Keratinocyte (primary cell): Measurements from ENCODE around the gene TMEM167A. TPM values are rescaled to one million over a fixed set of nuclear protein-coding genes. Genes with fewer than 3 reads are reported as not detected.

Source experiments
- DNase-seq: peaks from one replicate; pipeline ENCODE4 v3.0.0-alpha.2; 2011; ENCODE audit warnings: low read depth, missing footprints, low spot score
- FAIRE-seq: peaks from 2 replicates; lab custom pipeline; 2011; peaks lifted over from hg19 to GRCh38; lab: Jason Lieb, UNC
- H2AFZ ChIP-seq: 2 replicates; pipeline ENCODE4 v1.6.0; 2012; ENCODE audit warnings: low read length, control low read depth, inconsistent platforms; ENCODE audit not compliant: control insufficient read depth
- H3K27ac ChIP-seq: 2 replicates; pipeline ENCODE4 v1.5.1; 2011; ENCODE audit warnings: low read length; ENCODE audit not compliant: control insufficient read depth, insufficient read depth
- H3K27me3 ChIP-seq: 3 replicates; pipeline ENCODE4 v1.6.0; 2011; ENCODE audit warnings: low read length; ENCODE audit not compliant: control insufficient read depth, insufficient read depth; ENCODE audit errors: extremely low read depth
- H3K36me3 ChIP-seq, 2 experiments: 2 replicates in 1 of 2; 3 replicates in 1 of 2; pipeline ENCODE4 v1.5.1; 2011; ENCODE audit warnings: low read length in 2 of 2, mild to moderate bottlenecking in 1 of 2; ENCODE audit not compliant: control insufficient read depth in 2 of 2, insufficient read depth in 2 of 2; ENCODE audit errors: extremely low read depth in 1 of 2
- H3K4me1 ChIP-seq: 3 replicates; pipeline ENCODE4 v1.5.1; 2011; ENCODE audit warnings: low read length; ENCODE audit not compliant: control insufficient read depth, insufficient read depth; ENCODE audit errors: extremely low read depth
- H3K4me2 ChIP-seq: 3 replicates; pipeline ENCODE4 v1.6.0; 2011; ENCODE audit warnings: low read depth, low read length; ENCODE audit not compliant: control insufficient read depth, insufficient read depth; ENCODE audit errors: extremely low read depth
- H3K4me3 ChIP-seq, 3 experiments: fragments of 200-600 bp in 1 of 3; sonication (generic) in 1 of 3; 2 replicates in 2 of 3; 3 replicates in 1 of 3; pipeline ENCODE4 v1.5.1; 2011 to 2016; ENCODE audit warnings: low read length in 3 of 3, mild to moderate bottlenecking in 3 of 3, control low read depth in 2 of 3, inconsistent platforms in 1 of 3, low read depth in 1 of 3, mixed read lengths in 1 of 3, mixed run types in 1 of 3, moderate library complexity in 1 of 3; ENCODE audit not compliant: control insufficient read depth in 2 of 3, insufficient read depth in 2 of 3; ENCODE audit errors: extremely low read depth in 1 of 3
- H3K79me2 ChIP-seq: 2 replicates; pipeline ENCODE4 v1.6.0; 2012; ENCODE audit warnings: low read length; ENCODE audit not compliant: control insufficient read depth, insufficient read depth
- H3K9ac ChIP-seq: 3 replicates; pipeline ENCODE4 v1.6.0; 2011; ENCODE audit warnings: low read length; ENCODE audit not compliant: control insufficient read depth, insufficient read depth; ENCODE audit errors: extremely low read depth
- H3K9me1 ChIP-seq: 3 replicates; pipeline ENCODE4 v1.6.0; 2011; ENCODE audit warnings: low read length; ENCODE audit not compliant: control insufficient read depth, insufficient read depth; ENCODE audit errors: extremely low read depth
- H3K9me3 ChIP-seq: 2 replicates; pipeline ENCODE4 v1.5.1; 2012; ENCODE audit warnings: low read depth, low read length; ENCODE audit not compliant: control insufficient read depth
- H4K20me1 ChIP-seq: 3 replicates; pipeline ENCODE4 v1.6.0; 2011; ENCODE audit warnings: low read length; ENCODE audit not compliant: control insufficient read depth, insufficient read depth; ENCODE audit errors: extremely low read depth
- EZH2 ChIP-seq: IDR thresholded peaks from one replicate; pipeline ENCODE4 v1.6.1; 2012; ENCODE audit warnings: inconsistent platforms, mild to moderate bottlenecking, low read length, moderate library complexity
- dilution Hi-C: fragments of 300-500 bp; cut with MboI; formaldehyde crosslinking; loops from one replicate; pipeline ENCODE4 v1.7.0; 2020; ENCODE audit warnings: low sequenced_read_pairs; ENCODE audit not compliant: extremely low pct_ligation_motif_present
- polyA plus RNA-seq, 5 experiments: library from polyadenylated mRNA; depleted of rRNA in 3 of 5; stranded (reverse) in 3 of 5; stranded (forward) in 1 of 5; unstranded in 1 of 5; fragments of >200 nt; gene quantifications; 1 replicate in 1 of 5; 2 replicates in 3 of 5; 3 replicates in 1 of 5; pipeline versions ENCODE4 v1.2.1 to v1.2.3, GENCODE V29; 2011 to 2012; ENCODE audit warnings: missing spikeins in 2 of 5, low read depth in 1 of 5, low replicate concordance in 1 of 5
- TF ChIP-seq, protein P1 (sequence below), 3 experiments: IDR thresholded peaks in 1 of 3; conservative IDR thresholded peaks in 1 of 3; optimal IDR thresholded peaks in 1 of 3; 2 replicates in 2 of 3; 3 replicates in 1 of 3; pipeline versions ENCODE3 to v1.5.1; 2011; ENCODE audit warnings: low read length in 3 of 3, mild to moderate bottlenecking in 3 of 3, moderate library complexity in 2 of 3, control low read depth in 1 of 3, inconsistent platforms in 1 of 3; ENCODE audit not compliant: insufficient read depth in 2 of 3; ENCODE audit errors: extremely low read depth in 1 of 3

Gene TMEM167A
- polyA plus RNA-seq, 1 donor (not counting 4 experiments of a cell fraction or from before 2014, with no cell fraction given), result 97.6 TPM

DNA sequence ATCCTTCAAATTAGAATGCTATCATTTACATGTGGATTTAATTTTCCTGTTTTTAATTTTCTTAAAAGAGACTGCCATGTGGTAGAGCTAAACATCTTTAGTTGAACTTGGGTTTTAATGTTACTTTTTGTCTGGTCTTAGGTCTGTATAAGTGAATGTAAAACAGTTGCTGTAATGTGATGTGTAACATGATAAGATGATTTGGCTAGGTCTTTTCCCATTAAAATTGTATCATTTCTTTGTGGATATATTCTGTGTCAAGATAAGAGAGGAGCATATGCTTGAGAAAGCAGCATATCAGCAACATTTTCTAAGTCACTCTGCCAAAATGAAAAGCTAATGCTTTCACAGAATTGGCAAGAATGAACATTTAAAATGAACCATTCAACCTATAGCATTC lies 18.5 kb downstream of the TMEM167A start:
- no peaks in the 10 kb centered on the region for H4K20me1 ChIP-seq
- DNase-seq, result no peak
- dilution Hi-C loops, result no loop called here
- H3K27me3 ChIP-seq, result no peaks in the 10 kb centered on the region
- no peak for FAIRE-seq
- H3K4me1 ChIP-seq, result no peaks in the 10 kb centered on the region
- no peak overlapping the region for H3K27ac ChIP-seq
- H3K9me1 ChIP-seq, result no peaks in the 10 kb centered on the region
- TF ChIP-seq EZH2, result no peak
- TF ChIP-seq, protein P1, sequence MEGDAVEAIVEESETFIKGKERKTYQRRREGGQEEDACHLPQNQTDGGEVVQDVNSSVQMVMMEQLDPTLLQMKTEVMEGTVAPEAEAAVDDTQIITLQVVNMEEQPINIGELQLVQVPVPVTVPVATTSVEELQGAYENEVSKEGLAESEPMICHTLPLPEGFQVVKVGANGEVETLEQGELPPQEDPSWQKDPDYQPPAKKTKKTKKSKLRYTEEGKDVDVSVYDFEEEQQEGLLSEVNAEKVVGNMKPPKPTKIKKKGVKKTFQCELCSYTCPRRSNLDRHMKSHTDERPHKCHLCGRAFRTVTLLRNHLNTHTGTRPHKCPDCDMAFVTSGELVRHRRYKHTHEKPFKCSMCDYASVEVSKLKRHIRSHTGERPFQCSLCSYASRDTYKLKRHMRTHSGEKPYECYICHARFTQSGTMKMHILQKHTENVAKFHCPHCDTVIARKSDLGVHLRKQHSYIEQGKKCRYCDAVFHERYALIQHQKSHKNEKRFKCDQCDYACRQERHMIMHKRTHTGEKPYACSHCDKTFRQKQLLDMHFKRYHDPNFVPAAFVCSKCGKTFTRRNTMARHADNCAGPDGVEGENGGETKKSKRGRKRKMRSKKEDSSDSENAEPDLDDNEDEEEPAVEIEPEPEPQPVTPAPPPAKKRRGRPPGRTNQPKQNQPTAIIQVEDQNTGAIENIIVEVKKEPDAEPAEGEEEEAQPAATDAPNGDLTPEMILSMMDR (optimal IDR thresholded peaks at IDR 0.05 in 1 of 3, IDR thresholded peaks at IDR 0.05 in 1 of 3, conservative IDR thresholded peaks at IDR 0.05 in 1 of 3; ENCODE audit: extremely low read depth in 1 of 3, insufficient read depth in 2 of 3, low read length in 3 of 3), result no peak
- no peak overlapping the region for H3K9ac ChIP-seq
- peaks cover 7% of the 10 kb centered on the region for H3K79me2 ChIP-seq
- no peak overlapping the region for H3K4me3 ChIP-seq
- H3K4me2 ChIP-seq, result no peak overlapping the region
- H2AFZ ChIP-seq, result no peak overlapping the region
- no peaks in the 10 kb centered on the region for H3K36me3 ChIP-seq
- H3K9me3 ChIP-seq, result no peaks in the 10 kb centered on the region

DNA sequence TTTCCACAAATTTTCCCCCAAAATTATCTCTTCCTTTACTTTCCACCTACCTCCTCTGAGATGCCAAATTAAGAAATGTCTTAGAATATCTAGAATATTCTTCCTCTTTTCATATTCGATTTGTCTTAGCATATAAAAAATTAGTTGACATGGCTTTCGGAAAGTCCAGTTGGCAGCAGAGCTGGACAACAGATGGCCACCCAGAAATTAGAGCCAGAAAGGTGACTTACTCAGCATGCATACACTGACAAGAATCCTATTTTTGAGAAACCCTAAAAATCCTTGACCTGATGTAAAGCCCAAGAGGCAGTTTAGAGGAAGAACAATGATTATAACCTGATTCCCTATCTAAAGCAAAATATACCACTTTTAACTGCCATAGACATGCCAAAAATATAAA lies 22.0 kb downstream of the TMEM167A start:
- no peaks in the 10 kb centered on the region for H3K27me3 ChIP-seq
- H3K9ac ChIP-seq, result no peak overlapping the region
- no peak for TF ChIP-seq EZH2
- TF ChIP-seq, protein P1 (optimal IDR thresholded peaks at IDR 0.05 in 1 of 3, IDR thresholded peaks at IDR 0.05 in 1 of 3, conservative IDR thresholded peaks at IDR 0.05 in 1 of 3; ENCODE audit: extremely low read depth in 1 of 3, insufficient read depth in 2 of 3, low read length in 3 of 3), result no peak
- no peak for FAIRE-seq
- no peak overlapping the region for H3K4me2 ChIP-seq
- dilution Hi-C loops, result no loop called here
- no peaks in the 10 kb centered on the region for H4K20me1 ChIP-seq
- H3K79me2 ChIP-seq, result no peaks in the 10 kb centered on the region
- H3K4me3 ChIP-seq, result no peak overlapping the region
- H3K4me1 ChIP-seq, result no peaks in the 10 kb centered on the region
- H2AFZ ChIP-seq, result no peak overlapping the region
- no peak for DNase-seq
- no peaks in the 10 kb centered on the region for H3K9me1 ChIP-seq
- no peaks in the 10 kb centered on the region for H3K9me3 ChIP-seq
- no peaks in the 10 kb centered on the region for H3K36me3 ChIP-seq
- H3K27ac ChIP-seq, result no peak overlapping the region
